HG03095 (cell line): Measurements from ENCODE around the gene C16orf54.
"Not testable (repeated sequence)": the region's sequence is repeated elsewhere in the genome, so short reads cannot be mapped to it uniquely, and the experiment has no call there.

Source experiments
- ATAC-seq: cut with Tn5 transposase; IDR thresholded peaks from one replicate; pipeline ENCODE4 v1.9.1; 2021; ENCODE audit warnings: moderate library complexity; ENCODE audit not compliant: unreplicated experiment

C16orf54 gene

GRCh38 chr16:29745853-29746345, at the start of gene C16orf54:
Gene C16orf54 (minus strand): TSS chr16:29745990. CDS start chr16:29744951, 1,039 bp downstream.
- no peak for ATAC-seq

- ATAC-seq, result no peak
Observed at GRCh38 chr16:29794231-29794710, 48.5 kb upstream of the C16orf54 start.

- not testable (repeated sequence) for ATAC-seq
Observed at GRCh38 chr16:29793153-29793552, 47.4 kb upstream of the C16orf54 start.

GRCh38 chr16:29791845-29792807, 46.3 kb upstream of the C16orf54 start:
- no peak for ATAC-seq

GRCh38 chr16:29790949-29791844, 45.4 kb upstream of the C16orf54 start:
- no peak for ATAC-seq

GRCh38 chr16:29790183-29790948, 44.6 kb upstream of the C16orf54 start, which contains the start of gene KIF22:
Gene KIF22 (plus strand): TSS chr16:29790751. CDS start chr16:29790760, 9 bp downstream.
- peak; percentile 92 for ATAC-seq

GRCh38 chr16:29789775-29790182, 44.0 kb upstream of the C16orf54 start:
- ATAC-seq, result no peak

GRCh38 chr16:29787155-29787554, 41.4 kb upstream of the C16orf54 start:
- not testable (repeated sequence) for ATAC-seq

- no peak for ATAC-seq
Observed at GRCh38 chr16:29784901-29785500, 39.2 kb upstream of the C16orf54 start.

GRCh38 chr16:29784157-29784556, 38.4 kb upstream of the C16orf54 start:
- ATAC-seq, result no peak

- not testable (repeated sequence) for ATAC-seq
Observed at GRCh38 chr16:29783094-29783953, 37.5 kb upstream of the C16orf54 start.

- no peak for ATAC-seq
Observed at GRCh38 chr16:29779474-29779873, 33.7 kb upstream of the C16orf54 start.

GRCh38 chr16:29777576-29778350, 32.0 kb upstream of the C16orf54 start, which contains the start of gene ZG16:
Gene ZG16 (plus strand): TSS chr16:29778256. CDS start chr16:29779267, 1,011 bp downstream.
- ATAC-seq, result no peak

GRCh38 chr16:29775742-29776408, 30.1 kb upstream of the C16orf54 start:
- ATAC-seq, result no peak

- no peak for ATAC-seq
Observed at GRCh38 chr16:29774730-29775129, 28.9 kb upstream of the C16orf54 start.

- ATAC-seq, result not testable (repeated sequence)
Observed at GRCh38 chr16:29772330-29772729, 26.5 kb upstream of the C16orf54 start.

- ATAC-seq, result no peak
Observed at GRCh38 chr16:29770250-29770929, 24.6 kb upstream of the C16orf54 start.
